Activated CD4-positive, alpha-beta memory T cell treated with anti-CD3 and anti-CD28 coated beads for 36 hours (primary cell): Measurements from ENCODE around the gene ASTN2. TPM values are rescaled to one million over a fixed set of nuclear protein-coding genes. Genes with fewer than 3 reads are reported as not detected.

Experiments used
- CTCF ChIA-PET: fragments of 350-600 bp; sonication (Branson Sonifier 250); formaldehyde crosslinking; loops from one replicate; lab custom pipeline; 2021; ENCODE audit warnings: antibody characterized with exemption, inconsistent platforms; lab: Charles Lee
- POLR2A ChIA-PET: fragments of 350-600 bp; sonication (Branson Sonifier 250); formaldehyde crosslinking; loops from one replicate; lab custom pipeline; 2021; ENCODE audit warnings: antibody characterized with exemption; lab: Charles Lee
- DNase-seq: peaks from one replicate; pipeline ENCODE4 v3.0.0-alpha.2; 2020
- H3K27ac Mint-ChIP-seq: one replicate; pipeline ENCODE4 v1.8.0; 2021; ENCODE audit warnings: mixed read lengths
- H3K27me3 Mint-ChIP-seq: one replicate; pipeline ENCODE4 v1.8.0; 2021; ENCODE audit warnings: mixed read lengths
- H3K36me3 Mint-ChIP-seq: one replicate; pipeline ENCODE4 v1.8.0; 2021; ENCODE audit warnings: mixed read lengths
- H3K4me1 Mint-ChIP-seq: one replicate; pipeline ENCODE4 v1.8.0; 2021; ENCODE audit warnings: low read depth, mixed read lengths
- H3K4me3 Mint-ChIP-seq: one replicate; pipeline ENCODE4 v1.8.0; 2021; ENCODE audit warnings: mild to moderate bottlenecking, mixed read lengths
- H3K9me3 Mint-ChIP-seq: one replicate; pipeline ENCODE4 v1.8.0; 2021; ENCODE audit warnings: mixed read lengths
- intact Hi-C: fragments of 100-400 bp; cut with micrococcal nuclease; formaldehyde crosslinking; loops from one replicate; pipeline ENCODE4 v1.15.1; 2023
- total RNA-seq, 2 experiments: library from RNA; stranded (reverse); gene quantifications; one replicate each; pipeline ENCODE4 v1.2.3, GENCODE V29; 2021

The ASTN2 gene
- total RNA-seq, 2 experiments from 2014 or later, result 3.3 to 3.4 TPM

DNA sequence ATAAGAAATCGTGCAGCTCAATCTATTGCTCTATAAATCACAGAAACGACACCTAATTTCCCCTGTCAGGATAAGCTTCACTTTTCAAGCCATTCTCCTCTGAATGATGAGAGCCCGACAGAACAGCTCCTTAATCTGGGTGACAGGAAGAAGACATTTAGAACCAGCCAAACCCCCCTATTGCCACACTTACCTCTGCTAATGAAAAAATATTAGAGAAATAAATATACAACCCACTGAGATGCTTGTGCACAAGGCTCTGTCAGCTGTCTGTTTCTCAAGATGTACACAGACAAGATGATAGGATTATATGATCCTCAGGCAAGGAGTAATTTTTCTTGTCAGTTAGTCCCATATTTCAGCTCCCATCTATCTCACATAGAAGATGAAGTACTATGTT is 785.2 kb downstream of the ASTN2 start:
- CTCF ChIA-PET, result no interaction called here
- intact Hi-C loops, result no loop called here

DNA sequence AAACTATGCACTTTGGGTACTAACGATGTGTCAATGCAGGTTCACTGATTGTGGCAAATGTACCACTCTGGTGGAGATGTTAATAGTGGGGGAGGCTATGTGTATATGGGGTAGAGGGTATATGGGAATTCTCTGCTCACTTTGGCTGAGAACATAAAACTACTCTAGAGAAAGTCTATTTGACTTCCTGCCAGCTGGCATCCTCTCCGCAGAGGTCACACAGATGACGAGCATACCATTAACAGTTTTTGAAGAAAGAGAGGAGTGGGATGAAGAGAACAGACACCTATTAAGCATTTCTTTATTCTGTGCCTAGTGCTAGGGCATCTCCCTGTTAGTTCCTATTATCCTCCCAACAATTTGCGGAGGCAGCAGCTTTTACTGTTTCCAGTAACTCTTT is 786.1 kb downstream of the ASTN2 start:
- no peak overlapping the region for H3K4me3 Mint-ChIP-seq
- peaks cover under 1% of the 10 kb centered on the region for H3K36me3 Mint-ChIP-seq
- DNase-seq, result no peak
- no peak overlapping the region for H3K27ac Mint-ChIP-seq
- no peaks in the 10 kb centered on the region for H3K27me3 Mint-ChIP-seq
- no peaks in the 10 kb centered on the region for H3K9me3 Mint-ChIP-seq
- H3K4me1 Mint-ChIP-seq, result no peaks in the 10 kb centered on the region
- POLR2A ChIA-PET, result no interaction called here
- CTCF ChIA-PET, result no interaction called here
- intact Hi-C loops, result no loop called here

More for the DNA sequence above, 785.2 kb downstream of the ASTN2 start:
- H3K9me3 Mint-ChIP-seq, result no peaks in the 10 kb centered on the region
- H3K36me3 Mint-ChIP-seq, result peaks cover 2% of the 10 kb centered on the region
- no peaks in the 10 kb centered on the region for H3K27me3 Mint-ChIP-seq
- no peak overlapping the region for H3K4me3 Mint-ChIP-seq
- no peak for DNase-seq
- H3K27ac Mint-ChIP-seq, result no peak overlapping the region
- POLR2A ChIA-PET, result no interaction called here
- no peaks in the 10 kb centered on the region for H3K4me1 Mint-ChIP-seq

DNA sequence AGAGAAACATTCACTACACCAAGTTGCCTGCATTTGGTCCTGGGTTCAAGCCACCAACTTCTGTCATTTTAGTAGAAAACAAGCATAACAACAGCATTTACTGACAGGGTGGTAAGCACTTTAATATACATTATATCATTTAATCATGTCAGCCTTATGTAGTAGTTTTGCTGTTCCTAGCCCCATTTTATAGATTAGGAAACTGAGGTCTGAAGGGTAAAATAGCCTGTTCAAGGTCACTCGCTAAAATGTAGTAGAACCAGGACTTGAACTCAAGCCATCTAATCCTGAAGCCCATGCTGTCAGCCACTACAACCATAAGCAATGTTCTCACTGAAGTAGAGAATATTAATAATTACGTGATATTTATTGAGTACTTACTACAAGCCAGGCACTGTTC is 787.4 kb downstream of the ASTN2 start:
- Mint-ChIP-seq H3K27me3 (no peaks in the 10 kb centered on the region), H3K27ac (no peak overlapping the region), H3K36me3 (no peaks in the 10 kb centered on the region), H3K4me3 (no peak overlapping the region), H3K9me3 (no peaks in the 10 kb centered on the region), H3K4me1 (no peaks in the 10 kb centered on the region)
- ChIA-PET POLR2A (no interaction called here), CTCF (no interaction called here)
- no peak for DNase-seq
- intact Hi-C loops, result no loop called here

DNA sequence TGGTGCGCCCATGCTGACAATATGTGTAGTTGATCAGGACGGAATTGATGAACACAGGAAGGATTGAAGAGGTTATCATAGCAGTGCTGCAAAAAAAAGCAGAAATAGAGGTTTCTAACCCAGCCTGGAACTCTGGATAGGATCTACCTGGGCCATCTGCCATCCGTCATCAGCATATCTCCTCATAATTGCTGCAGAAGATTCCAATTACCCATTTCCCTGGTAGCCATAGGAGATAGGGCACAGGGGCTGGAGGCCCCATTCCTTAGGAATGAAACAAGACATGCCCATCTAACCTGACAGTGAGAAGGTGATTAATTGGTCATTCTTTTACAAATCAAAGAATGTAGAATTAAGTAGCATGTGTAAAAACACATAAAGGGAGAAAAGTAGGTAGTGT is 788.1 kb downstream of the ASTN2 start:
- H3K36me3 Mint-ChIP-seq, result no peaks in the 10 kb centered on the region
- POLR2A ChIA-PET, result no interaction called here
- no peak for DNase-seq
- H3K9me3 Mint-ChIP-seq, result no peaks in the 10 kb centered on the region
- no peak overlapping the region for H3K27ac Mint-ChIP-seq
- no peaks in the 10 kb centered on the region for H3K4me1 Mint-ChIP-seq
- no peaks in the 10 kb centered on the region for H3K27me3 Mint-ChIP-seq
- no peak overlapping the region for H3K4me3 Mint-ChIP-seq
- intact Hi-C loops, result no loop called here
- CTCF ChIA-PET, result no interaction called here

DNA sequence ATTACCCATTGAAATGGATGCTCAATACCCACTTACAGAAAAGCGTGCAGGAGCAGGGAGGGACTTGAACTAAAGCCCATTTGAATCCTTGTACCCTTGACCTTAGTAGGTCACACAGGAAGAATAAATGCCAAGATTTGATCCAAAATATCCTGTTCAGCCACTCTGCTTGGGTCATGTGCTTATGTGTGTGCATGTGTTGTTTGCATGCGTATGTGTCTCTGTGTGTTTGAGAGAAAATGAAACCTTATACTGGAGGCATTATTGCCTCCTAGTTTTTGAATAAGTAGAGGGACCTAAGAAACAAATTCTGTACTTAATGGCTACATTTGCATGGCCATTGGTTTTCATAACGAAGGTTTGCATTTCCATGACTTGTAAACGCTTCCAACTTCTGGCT is 791.1 kb downstream of the ASTN2 start:
- POLR2A ChIA-PET, result no interaction called here
- Mint-ChIP-seq H3K27me3 (no peaks in the 10 kb centered on the region), H3K36me3 (no peaks in the 10 kb centered on the region), H3K9me3 (no peaks in the 10 kb centered on the region), H3K27ac (no peak overlapping the region), H3K4me3 (no peak overlapping the region), H3K4me1 (no peaks in the 10 kb centered on the region)
- intact Hi-C loops, result no loop called here
- no peak for DNase-seq
- CTCF ChIA-PET, result no interaction called here

DNA sequence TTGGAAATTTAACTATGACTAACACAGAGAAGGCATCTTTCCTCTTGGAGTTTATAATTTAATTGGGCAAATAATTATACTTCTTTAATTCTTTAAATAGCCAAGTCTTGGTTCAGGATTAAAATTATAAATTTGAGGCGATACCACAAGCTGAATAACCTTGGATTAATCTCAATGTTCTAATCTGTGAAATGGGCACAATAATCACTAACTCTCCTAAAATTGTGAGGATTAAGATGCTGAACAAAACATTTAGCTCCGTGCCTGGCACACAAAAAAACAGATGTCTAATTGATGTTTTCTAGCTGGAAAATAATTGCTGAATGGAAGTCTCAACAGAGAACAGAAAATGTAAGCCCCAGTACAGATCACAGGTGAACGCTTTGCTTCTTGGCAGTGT is 797.5 kb downstream of the ASTN2 start:
- Mint-ChIP-seq H3K36me3 (peaks cover 39% of the 10 kb centered on the region), H3K4me1 (no peaks in the 10 kb centered on the region), H3K27ac (no peak overlapping the region), H3K9me3 (peaks cover 23% of the 10 kb centered on the region), H3K4me3 (no peak overlapping the region), H3K27me3 (no peaks in the 10 kb centered on the region)
- CTCF ChIA-PET, result no interaction called here
- DNase-seq, result no peak
- intact Hi-C loops, result no loop called here
- POLR2A ChIA-PET, result interaction anchor here (0.6 kb wide), 1 partner anchor 1072 kb away, joined by 4 read pairs; no protein-coding TSS in a partner anchor

DNA sequence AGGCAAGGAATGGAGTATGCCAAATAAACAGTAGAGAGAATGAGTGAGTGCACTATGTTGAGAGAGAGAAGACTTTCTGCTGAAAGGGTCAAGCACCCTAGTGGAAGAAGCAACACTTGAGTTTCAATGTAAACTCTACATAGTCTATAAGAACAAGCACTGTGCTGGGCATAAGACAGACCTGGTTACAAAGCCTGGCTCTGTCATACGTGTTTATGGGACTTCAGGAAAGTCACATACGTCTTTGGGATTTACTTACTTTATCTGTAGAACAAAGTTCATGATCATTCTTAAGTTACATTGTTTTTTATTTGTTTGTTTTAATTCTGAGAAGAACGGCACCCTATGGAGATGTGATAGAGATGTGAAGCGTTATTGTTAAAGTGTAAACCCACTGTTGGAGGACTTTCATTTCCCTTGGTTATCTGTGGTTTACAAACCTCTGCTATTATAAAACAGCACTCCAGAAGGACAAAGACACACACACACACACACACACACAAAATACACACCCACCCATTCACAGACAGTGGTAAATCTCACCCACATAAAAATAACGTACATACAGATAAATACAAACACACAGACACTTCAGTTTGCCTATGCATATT is 798.4 kb downstream of the ASTN2 start:
- no peak overlapping the region for H3K4me3 Mint-ChIP-seq
- H3K27me3 Mint-ChIP-seq, result no peaks in the 10 kb centered on the region

DNA sequence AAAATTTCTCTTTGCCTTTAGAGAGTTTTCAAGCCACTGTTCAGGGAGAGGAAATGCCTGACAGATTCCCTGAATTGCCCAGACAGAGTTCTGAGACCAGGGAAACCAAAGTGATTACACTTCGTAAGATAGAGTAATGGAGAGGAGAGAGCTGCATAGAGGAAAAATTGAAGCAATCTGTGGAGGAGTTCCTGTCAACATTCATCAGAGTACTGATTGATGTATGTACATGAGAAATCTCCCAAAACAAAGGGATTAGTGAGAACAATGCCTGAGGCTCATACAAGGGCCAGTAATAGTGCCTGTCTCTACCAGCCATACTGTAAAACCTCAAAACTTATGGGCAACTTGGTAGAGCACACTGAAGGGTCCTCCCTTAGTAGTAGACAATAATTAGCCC is 806.8 kb downstream of the ASTN2 start:
- Mint-ChIP-seq H3K27ac (no peak overlapping the region), H3K27me3 (no peaks in the 10 kb centered on the region), H3K9me3 (peaks cover 5% of the 10 kb centered on the region), H3K36me3 (peaks cover 38% of the 10 kb centered on the region), H3K4me1 (no peaks in the 10 kb centered on the region), H3K4me3 (no peak overlapping the region)
- no peak for DNase-seq
- intact Hi-C loops, result no loop called here
- ChIA-PET POLR2A (no interaction called here), CTCF (no interaction called here)

More for the DNA sequence above, 798.4 kb downstream of the ASTN2 start:
- ChIA-PET CTCF (no interaction called here), POLR2A (no interaction called here)
- no peak for DNase-seq
- H3K9me3 Mint-ChIP-seq, result peaks cover 23% of the 10 kb centered on the region
- H3K27ac Mint-ChIP-seq, result no peak overlapping the region
- H3K4me1 Mint-ChIP-seq, result no peaks in the 10 kb centered on the region
- H3K36me3 Mint-ChIP-seq, result peaks cover 43% of the 10 kb centered on the region
- intact Hi-C loops, result no loop called here

DNA sequence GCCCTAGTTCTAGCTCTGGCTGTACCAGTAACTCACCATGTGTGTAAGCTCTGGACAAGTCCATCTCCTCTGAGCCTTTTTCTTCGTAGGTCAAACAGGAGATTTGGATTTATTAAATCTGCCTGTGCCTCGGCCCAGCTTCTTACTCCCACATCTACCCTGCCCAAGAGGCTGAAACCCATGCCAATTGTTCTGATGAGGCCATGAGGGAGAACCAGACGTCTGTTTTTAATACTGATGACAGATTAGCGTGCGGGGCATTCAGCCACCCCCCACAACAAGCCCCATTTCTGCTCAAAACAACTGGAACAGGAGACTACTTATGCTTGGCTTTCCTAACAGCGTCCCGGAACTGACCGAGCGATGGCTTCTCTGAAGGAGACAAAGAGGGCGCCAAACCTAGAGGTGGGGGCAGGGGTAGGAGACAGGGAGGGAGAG is 808.9 kb downstream of the ASTN2 start:
- H3K9me3 Mint-ChIP-seq, result no peaks in the 10 kb centered on the region
- no peak overlapping the region for H3K27ac Mint-ChIP-seq
- no peak overlapping the region for H3K4me3 Mint-ChIP-seq
- POLR2A ChIA-PET, result no interaction called here
- CTCF ChIA-PET, result no interaction called here
- intact Hi-C loops, result no loop called here
- no peaks in the 10 kb centered on the region for H3K27me3 Mint-ChIP-seq
- H3K4me1 Mint-ChIP-seq, result no peaks in the 10 kb centered on the region
- H3K36me3 Mint-ChIP-seq, result peaks cover 26% of the 10 kb centered on the region
- no peak for DNase-seq

DNA sequence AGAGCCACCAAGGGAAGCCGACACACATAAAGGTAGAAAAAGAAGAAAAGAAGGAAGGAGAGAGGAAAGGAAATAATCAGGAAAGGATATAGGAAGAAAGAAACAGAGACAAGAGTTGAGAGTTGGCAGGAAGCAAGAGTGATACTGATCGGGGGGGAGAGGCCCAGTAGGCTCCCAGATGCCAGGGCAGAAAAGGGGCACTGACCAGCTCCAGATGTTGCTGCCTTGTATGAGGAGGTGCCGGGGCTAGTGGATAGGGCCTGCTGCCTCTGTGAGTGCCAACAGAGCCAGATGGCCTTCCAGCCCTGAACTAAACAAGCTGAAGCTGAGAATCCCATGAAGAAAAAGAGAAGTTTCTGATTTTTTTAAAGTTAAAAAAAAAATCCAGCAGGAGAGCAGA is 809.8 kb downstream of the ASTN2 start:
- Mint-ChIP-seq H3K27ac (no peak overlapping the region), H3K4me1 (no peaks in the 10 kb centered on the region), H3K9me3 (no peaks in the 10 kb centered on the region), H3K27me3 (no peaks in the 10 kb centered on the region), H3K36me3 (peaks cover 26% of the 10 kb centered on the region), H3K4me3 (no peak overlapping the region)
- POLR2A ChIA-PET, result no interaction called here
- no peak for DNase-seq
- intact Hi-C loops, result no loop called here
- CTCF ChIA-PET, result no interaction called here

DNA sequence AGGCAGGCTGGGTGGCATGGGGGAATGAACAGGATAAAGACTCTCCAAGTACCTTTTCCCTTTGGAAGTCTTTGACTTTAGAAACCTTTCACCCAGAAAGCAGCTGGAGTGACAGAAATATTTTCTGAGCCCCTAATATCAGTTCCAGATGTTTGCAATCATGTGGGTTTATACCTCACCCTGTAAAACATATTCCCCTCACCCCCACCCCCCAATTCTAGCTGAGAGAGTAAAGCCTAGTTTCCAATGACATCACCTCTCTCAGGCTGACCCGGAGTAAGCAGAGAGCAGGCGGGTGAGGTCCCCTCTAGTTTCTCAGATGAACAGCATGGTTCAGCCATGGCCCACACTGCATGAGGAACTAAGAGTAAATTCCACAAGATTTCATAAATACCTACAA is 810.6 kb downstream of the ASTN2 start:
- Mint-ChIP-seq H3K4me3 (no peak overlapping the region), H3K27me3 (no peaks in the 10 kb centered on the region), H3K27ac (no peak overlapping the region), H3K36me3 (peaks cover 26% of the 10 kb centered on the region), H3K4me1 (no peaks in the 10 kb centered on the region), H3K9me3 (no peaks in the 10 kb centered on the region)
- no peak for DNase-seq
- ChIA-PET POLR2A (no interaction called here), CTCF (no interaction called here)
- intact Hi-C loops, result no loop called here

DNA sequence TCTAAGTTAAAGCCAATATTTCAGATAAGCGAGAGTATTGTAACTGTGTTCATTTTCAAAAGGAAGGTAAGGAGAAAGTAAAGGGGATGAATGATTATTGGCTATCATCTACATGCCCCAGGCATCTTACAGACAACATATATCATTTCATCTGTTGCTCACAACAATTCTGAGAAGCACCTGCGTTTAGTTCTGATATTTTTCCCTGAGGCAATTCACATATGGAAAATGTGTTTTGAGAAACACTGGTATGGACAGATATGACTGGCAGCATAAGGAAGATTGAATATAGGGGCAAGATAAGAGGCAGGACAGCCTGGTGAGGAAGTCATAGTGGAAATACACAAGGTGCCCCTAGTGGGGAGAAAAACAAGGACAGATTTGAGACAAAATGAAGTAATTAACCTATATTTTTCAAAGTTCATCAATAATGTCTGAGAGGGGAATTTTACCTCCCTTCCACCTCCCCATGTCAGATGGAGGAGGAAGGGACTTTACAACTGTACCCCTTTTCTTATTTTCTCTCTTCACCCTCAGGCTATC is 815.4 kb downstream of the ASTN2 start:
- DNase-seq, result no peak
- Mint-ChIP-seq H3K36me3 (peaks cover 8% of the 10 kb centered on the region), H3K4me3 (no peak overlapping the region), H3K27me3 (no peaks in the 10 kb centered on the region), H3K9me3 (no peaks in the 10 kb centered on the region), H3K4me1 (no peaks in the 10 kb centered on the region), H3K27ac (no peak overlapping the region)
- intact Hi-C loops, result no loop called here
- ChIA-PET CTCF (no interaction called here), POLR2A (no interaction called here)

DNA sequence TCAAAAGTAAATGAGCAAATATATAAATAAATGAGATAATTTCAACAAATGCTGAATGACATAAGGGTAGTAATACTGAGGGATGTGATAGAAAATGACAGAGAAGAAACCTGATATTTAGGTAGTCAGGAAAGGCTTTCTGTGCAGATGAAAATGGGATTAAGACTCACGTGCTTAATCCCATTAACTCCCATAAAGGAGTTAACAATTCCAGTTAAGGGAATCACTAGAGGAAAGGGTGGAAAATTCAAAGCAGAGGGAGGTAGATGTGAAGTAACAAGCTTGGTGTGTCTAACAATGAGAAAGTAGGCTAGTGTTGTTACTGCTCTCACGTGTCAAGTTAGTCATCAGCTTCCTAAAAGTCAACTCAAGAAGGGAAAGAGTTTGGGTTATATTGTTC is 818.2 kb downstream of the ASTN2 start:
- intact Hi-C loops, result no loop called here
- no peaks in the 10 kb centered on the region for H3K27me3 Mint-ChIP-seq
- POLR2A ChIA-PET, result no interaction called here
- no peak for DNase-seq
- no peaks in the 10 kb centered on the region for H3K9me3 Mint-ChIP-seq
- H3K4me1 Mint-ChIP-seq, result no peaks in the 10 kb centered on the region
- no peak overlapping the region for H3K27ac Mint-ChIP-seq
- H3K36me3 Mint-ChIP-seq, result peaks cover 5% of the 10 kb centered on the region
- no peak overlapping the region for H3K4me3 Mint-ChIP-seq
- CTCF ChIA-PET, result no interaction called here
